ENCODE measurements around the gene VAC14.

Gene VAC14

DNA sequence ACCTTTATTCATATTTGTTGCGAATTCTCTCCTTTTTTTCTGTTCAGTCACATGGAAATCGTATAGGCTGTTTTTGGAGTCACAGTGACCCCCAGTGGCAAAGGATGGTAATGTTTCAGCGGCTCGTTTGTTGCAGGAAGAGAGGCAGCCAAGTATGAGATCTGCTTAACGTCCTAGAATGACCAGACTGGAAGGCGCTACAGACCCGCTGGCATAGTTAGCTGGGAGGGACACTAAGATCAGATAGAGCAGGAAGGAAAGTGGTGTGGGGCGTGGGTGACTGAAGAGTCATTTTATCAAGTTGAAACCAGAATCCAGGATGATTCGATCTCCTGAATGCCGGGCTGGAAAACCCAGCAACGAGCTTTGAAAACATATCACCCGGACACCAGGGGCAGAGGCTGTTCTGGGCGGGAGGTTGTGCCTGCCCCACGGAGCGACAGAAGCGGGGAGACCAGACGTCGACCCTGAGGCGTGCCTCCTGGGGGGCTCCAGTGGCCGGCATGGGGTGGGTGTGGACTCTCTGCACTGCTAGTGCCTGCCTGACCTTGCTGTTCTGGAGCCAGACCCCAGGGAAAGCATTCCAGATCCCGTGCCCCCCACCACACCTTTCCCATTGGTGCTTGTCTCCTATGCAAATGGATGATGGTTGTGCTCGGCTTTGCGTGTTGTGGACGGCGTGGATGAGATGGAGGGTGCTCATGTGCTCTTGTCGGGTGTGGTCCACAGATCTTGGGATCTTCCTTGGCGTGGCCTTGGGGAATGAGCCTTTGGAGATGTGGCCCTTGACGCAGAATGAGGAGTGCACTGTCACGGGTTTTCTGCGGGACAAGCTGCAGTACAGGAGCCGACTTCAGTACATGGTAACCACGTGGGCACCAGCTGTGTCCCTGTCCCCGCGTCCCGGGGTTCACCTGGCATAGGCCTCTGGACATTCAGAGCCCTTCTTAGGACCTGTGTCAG, 146.9 kb downstream of the VAC14 start (continued):
- TF ChIP-seq, protein P1, sequence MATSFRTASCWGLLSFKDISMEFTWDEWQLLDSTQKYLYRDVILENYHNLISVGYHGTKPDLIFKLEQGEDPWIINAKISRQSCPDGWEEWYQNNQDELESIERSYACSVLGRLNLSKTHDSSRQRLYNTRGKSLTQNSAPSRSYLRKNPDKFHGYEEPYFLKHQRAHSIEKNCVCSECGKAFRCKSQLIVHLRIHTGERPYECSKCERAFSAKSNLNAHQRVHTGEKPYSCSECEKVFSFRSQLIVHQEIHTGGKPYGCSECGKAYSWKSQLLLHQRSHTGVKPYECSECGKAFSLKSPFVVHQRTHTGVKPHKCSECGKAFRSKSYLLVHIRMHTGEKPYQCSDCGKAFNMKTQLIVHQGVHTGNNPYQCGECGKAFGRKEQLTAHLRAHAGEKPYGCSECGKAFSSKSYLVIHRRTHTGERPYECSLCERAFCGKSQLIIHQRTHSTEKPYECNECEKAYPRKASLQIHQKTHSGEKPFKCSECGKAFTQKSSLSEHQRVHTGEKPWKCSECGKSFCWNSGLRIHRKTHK (tag by site-specific recombination; IDR thresholded peaks at IDR 0.05): no peak
- TF ChIP-seq KLF10 (tag by site-specific recombination; IDR thresholded peaks at IDR 0.05) (no peak), ZBTB20 (tag by site-specific recombination; IDR thresholded peaks at IDR 0.05) (peak; percentile 84), HOXA7 (CRISPR knock-in tag; IDR thresholded peaks at IDR 0.05; ENCODE audit: borderline replicate concordance) (no peak), ZFP3 (tag by site-specific recombination; IDR thresholded peaks at IDR 0.05; ENCODE audit: low read depth) (no peak), ZNF416 (tag by site-specific recombination; IDR thresholded peaks at IDR 0.05) (no peak), ZNF394 (tag by site-specific recombination; IDR thresholded peaks at IDR 0.05; ENCODE audit: borderline replicate concordance) (no peak), ZNF341 (tag by site-specific recombination; IDR thresholded peaks at IDR 0.05; ENCODE audit: low read depth) (peak; percentile 19; the same call in 1 of the 2 replicates), OSR2 (tag by site-specific recombination; IDR thresholded peaks at IDR 0.05) (no peak), ZNF529 (tag by site-specific recombination; IDR thresholded peaks at IDR 0.05; ENCODE audit: insufficient replicate concordance) (no peak), ZNF571 (tag by site-specific recombination; IDR thresholded peaks at IDR 0.05) (no peak), GLI4 (tag by site-specific recombination; IDR thresholded peaks at IDR 0.05) (no peak)

DNA sequence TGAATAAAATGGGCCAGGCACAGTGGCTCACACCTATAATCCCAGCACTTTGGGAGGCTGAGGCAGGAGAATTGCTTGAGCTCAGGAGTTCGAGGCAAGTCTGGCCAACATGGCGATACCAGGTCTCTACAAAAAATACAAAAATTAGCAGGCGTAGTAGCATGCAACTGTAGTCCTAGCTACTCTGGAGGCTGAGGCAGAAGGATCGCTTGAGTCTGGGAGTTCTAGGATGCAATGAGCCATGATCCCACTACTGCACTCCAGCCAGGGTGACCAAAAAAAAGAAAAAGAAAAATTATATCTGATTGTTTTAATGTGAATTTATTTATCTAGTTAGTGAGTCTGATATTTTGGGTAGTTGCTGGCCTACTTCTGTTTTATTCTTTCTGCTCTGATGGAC, 147.6 kb downstream of the VAC14 start:
- POLR2A ChIA-PET: interaction anchor here (0.6 to 1.0 kb wide), 2 partner anchors 9 to 150 kb away, joined by 3 to 8 read pairs; no protein-coding TSS in a partner anchor
- H3K27ac ChIP-seq (ENCODE audit: extremely low read depth, low read depth, low read length): no peak overlapping the region
- H3K4me3 ChIP-seq (ENCODE audit: low read depth, low read length): no peak overlapping the region
- peak; percentile 6; the same call in 1 of the 2 replicates for TF ChIP-seq ZNF335 (tag by site-specific recombination; conservative IDR thresholded peaks at IDR 0.05)
- no peak for TF ChIP-seq ZNF140 (tag by site-specific recombination; IDR thresholded peaks at IDR 0.05)
- H3K4me1 ChIP-seq (ENCODE audit: control insufficient read depth, insufficient read depth, low read length): no peaks in the 10 kb centered on the region
- no peaks in the 10 kb centered on the region for H3K36me3 ChIP-seq (ENCODE audit: control insufficient read depth in 2 of 2, insufficient read depth in 1 of 2, low read length in 2 of 2)
- no peaks in the 10 kb centered on the region for H3K9me3 ChIP-seq (ENCODE audit: control insufficient read depth, insufficient read depth, low read depth, low read length)
- CTCF ChIA-PET: interaction anchor here (0.6 to 4.2 kb wide), 22 partner anchors 9 to 1806 kb away, joined by 3 to 27 read pairs (median 4); no protein-coding TSS in a partner anchor

DNA sequence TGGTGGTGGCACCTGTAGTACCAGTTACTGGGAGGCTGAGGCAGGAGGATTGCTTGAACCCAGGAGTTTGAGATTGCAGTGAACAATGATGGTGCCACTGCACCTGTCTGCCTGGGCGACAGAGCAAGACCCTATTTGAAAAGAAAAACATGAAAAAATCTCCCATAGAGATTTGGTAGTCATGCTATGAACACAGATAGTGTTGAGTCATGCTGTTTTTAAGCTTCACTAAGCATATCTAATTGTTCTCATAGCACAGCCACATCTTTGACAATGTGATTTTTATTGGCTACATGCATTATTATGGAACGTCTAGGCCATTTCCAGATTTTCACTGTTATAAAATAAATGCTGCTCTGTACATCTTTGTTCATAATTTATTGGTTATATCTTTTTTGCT, 148.6 kb downstream of the VAC14 start:
- TF ChIP-seq ZNF404 (tag by site-specific recombination; IDR thresholded peaks at IDR 0.05): no peak
- no peak for TF ChIP-seq KLF10 (tag by site-specific recombination; IDR thresholded peaks at IDR 0.05)
- TF ChIP-seq, protein P2, sequence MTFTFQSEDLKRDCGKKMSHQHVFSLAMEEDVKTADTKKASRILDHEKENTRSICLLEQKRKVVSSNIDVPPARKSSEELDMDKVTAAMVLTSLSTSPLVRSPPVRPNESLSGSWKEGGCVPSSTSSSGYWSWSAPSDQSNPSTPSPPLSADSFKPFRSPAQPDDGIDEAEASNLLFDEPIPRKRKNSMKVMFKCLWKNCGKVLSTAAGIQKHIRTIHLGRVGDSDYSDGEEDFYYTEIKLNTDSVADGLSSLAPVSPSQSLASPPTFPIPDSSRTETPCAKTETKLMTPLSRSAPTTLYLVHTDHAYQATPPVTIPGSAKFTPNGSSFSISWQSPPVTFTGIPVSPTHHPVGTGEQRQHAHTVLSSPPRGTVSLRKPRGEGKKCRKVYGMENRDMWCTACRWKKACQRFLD (tag by site-specific recombination; IDR thresholded peaks at IDR 0.05): no peak
- TF ChIP-seq ZNF302 (tag by site-specific recombination; IDR thresholded peaks at IDR 0.05; ENCODE audit: low read depth): no peak
- TF ChIP-seq ZNF19 (tag by site-specific recombination; IDR thresholded peaks at IDR 0.05; ENCODE audit: low read depth): no peak
- TF ChIP-seq ZNF514 (tag by site-specific recombination; IDR thresholded peaks at IDR 0.05): no peak
- TF ChIP-seq ZBTB7A (tag by site-specific recombination; IDR thresholded peaks at IDR 0.05; ENCODE audit: low read depth): no peak
- no peak for TF ChIP-seq BCL11A (tag by site-specific recombination; IDR thresholded peaks at IDR 0.05; ENCODE audit: low read depth)
- no peak for TF ChIP-seq ZNF843 (tag by site-specific recombination; IDR thresholded peaks at IDR 0.05)
- TF ChIP-seq ZNF701 (tag by site-specific recombination; IDR thresholded peaks at IDR 0.05): no peak
- TF ChIP-seq ZNF658 (tag by site-specific recombination; IDR thresholded peaks at IDR 0.05): no peak
- no peak for TF ChIP-seq ZNF600 (tag by site-specific recombination; IDR thresholded peaks at IDR 0.05)
- TF ChIP-seq, protein P3, sequence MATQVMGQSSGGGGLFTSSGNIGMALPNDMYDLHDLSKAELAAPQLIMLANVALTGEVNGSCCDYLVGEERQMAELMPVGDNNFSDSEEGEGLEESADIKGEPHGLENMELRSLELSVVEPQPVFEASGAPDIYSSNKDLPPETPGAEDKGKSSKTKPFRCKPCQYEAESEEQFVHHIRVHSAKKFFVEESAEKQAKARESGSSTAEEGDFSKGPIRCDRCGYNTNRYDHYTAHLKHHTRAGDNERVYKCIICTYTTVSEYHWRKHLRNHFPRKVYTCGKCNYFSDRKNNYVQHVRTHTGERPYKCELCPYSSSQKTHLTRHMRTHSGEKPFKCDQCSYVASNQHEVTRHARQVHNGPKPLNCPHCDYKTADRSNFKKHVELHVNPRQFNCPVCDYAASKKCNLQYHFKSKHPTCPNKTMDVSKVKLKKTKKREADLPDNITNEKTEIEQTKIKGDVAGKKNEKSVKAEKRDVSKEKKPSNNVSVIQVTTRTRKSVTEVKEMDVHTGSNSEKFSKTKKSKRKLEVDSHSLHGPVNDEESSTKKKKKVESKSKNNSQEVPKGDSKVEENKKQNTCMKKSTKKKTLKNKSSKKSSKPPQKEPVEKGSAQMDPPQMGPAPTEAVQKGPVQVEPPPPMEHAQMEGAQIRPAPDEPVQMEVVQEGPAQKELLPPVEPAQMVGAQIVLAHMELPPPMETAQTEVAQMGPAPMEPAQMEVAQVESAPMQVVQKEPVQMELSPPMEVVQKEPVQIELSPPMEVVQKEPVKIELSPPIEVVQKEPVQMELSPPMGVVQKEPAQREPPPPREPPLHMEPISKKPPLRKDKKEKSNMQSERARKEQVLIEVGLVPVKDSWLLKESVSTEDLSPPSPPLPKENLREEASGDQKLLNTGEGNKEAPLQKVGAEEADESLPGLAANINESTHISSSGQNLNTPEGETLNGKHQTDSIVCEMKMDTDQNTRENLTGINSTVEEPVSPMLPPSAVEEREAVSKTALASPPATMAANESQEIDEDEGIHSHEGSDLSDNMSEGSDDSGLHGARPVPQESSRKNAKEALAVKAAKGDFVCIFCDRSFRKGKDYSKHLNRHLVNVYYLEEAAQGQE (tag by site-specific recombination; IDR thresholded peaks at IDR 0.05): no peak
- TF ChIP-seq ZNF837 (tag by site-specific recombination; IDR thresholded peaks at IDR 0.05): no peak
- Histone ChIP-seq H3K4me3 (ENCODE audit: low read depth, low read length) (no peak overlapping the region), H3K4me1 (ENCODE audit: control insufficient read depth, insufficient read depth, low read length) (no peaks in the 10 kb centered on the region), H3K27ac (ENCODE audit: extremely low read depth, low read depth, low read length) (no peak overlapping the region), H3K36me3 (ENCODE audit: control insufficient read depth in 2 of 2, insufficient read depth in 1 of 2, low read length in 2 of 2) (no peaks in the 10 kb centered on the region), H3K9me3 (ENCODE audit: control insufficient read depth, insufficient read depth, low read depth, low read length) (no peaks in the 10 kb centered on the region)
- POLR2A ChIA-PET: interaction anchor here (1.0 kb wide), 1 partner anchor 10 kb away, joined by 3 read pairs; no protein-coding TSS in a partner anchor
- CTCF ChIA-PET: interaction anchor here (0.5 to 4.2 kb wide), 13 partner anchors 13 to 658 kb away, joined by 3 to 27 read pairs (median 3); no protein-coding TSS in a partner anchor

Data from HEK293 (cell line).